ENCODE results near the gene PLA2G10.
"Not testable (repeated sequence)": the region's sequence is repeated elsewhere in the genome, so short reads cannot be mapped to it uniquely, and the experiment has no call there.

PLA2G10 gene

GRCh38 chr16:14694129-14694528 is at the start of gene PLA2G10:
PLA2G10 (minus strand) TSS chr16:14694308; CDS start chr16:14694229, 79 bp downstream.
- FAIRE-seq; DNase-seq (ENCODE audit: low spot score): not testable (repeated sequence)

GRCh38 chr16:14742273-14743128 is 48.4 kb upstream of the PLA2G10 start, which contains the start of gene NPIPA2:
NPIPA2 (plus strand) TSS chr16:14742533; CDS start chr16:14748066, 5,533 bp downstream.
- DNase-seq (ENCODE audit: low spot score); FAIRE-seq: not testable (repeated sequence)

- not testable (repeated sequence) for FAIRE-seq; DNase-seq (ENCODE audit: low spot score)
Observed at GRCh38 chr16:14741794-14742193, 47.7 kb upstream of the PLA2G10 start.

- not testable (repeated sequence) for DNase-seq (ENCODE audit: low spot score); FAIRE-seq
Observed at GRCh38 chr16:14740832-14741385, 46.8 kb upstream of the PLA2G10 start.

GRCh38 chr16:14733233-14733632 is 39.1 kb upstream of the PLA2G10 start:
- FAIRE-seq; DNase-seq (ENCODE audit: low spot score): not testable (repeated sequence)

- not testable (repeated sequence) for FAIRE-seq; DNase-seq (ENCODE audit: low spot score)
Observed at GRCh38 chr16:14703156-14704011, 9.3 kb upstream of the PLA2G10 start, which contains the start of gene NPIPA3. NPIPA3 (plus strand) TSS chr16:14703411; CDS start chr16:14708944, 5,533 bp downstream.

GRCh38 chr16:14702672-14703071 is 8.6 kb upstream of the PLA2G10 start:
- DNase-seq (ENCODE audit: low spot score); FAIRE-seq: not testable (repeated sequence)

- not testable (repeated sequence) for DNase-seq (ENCODE audit: low spot score); FAIRE-seq
Observed at GRCh38 chr16:14701859-14702258, 7.8 kb upstream of the PLA2G10 start.

GRCh38 chr16:14685870-14686793 is 8.0 kb downstream of the PLA2G10 start:
- not testable (repeated sequence) for DNase-seq (ENCODE audit: low spot score); FAIRE-seq

- no peak for FAIRE-seq
- DNase-seq (ENCODE audit: low spot score) = no peak
Observed at GRCh38 chr16:14682121-14682520, 12.0 kb downstream of the PLA2G10 start.

GRCh38 chr16:14681115-14681514 is 13.0 kb downstream of the PLA2G10 start:
- DNase-seq (ENCODE audit: low spot score) (no peak), FAIRE-seq (no peak)

GRCh38 chr16:14680396-14680795 is 13.7 kb downstream of the PLA2G10 start:
- not testable (repeated sequence) for DNase-seq (ENCODE audit: low spot score); FAIRE-seq

- DNase-seq (ENCODE audit: low spot score) (no peak), FAIRE-seq (no peak)
Observed at GRCh38 chr16:14678748-14679497, 15.2 kb downstream of the PLA2G10 start.

GRCh38 chr16:14677627-14678026 is 16.5 kb downstream of the PLA2G10 start:
- DNase-seq (ENCODE audit: low spot score) (no peak), FAIRE-seq (no peak)

GRCh38 chr16:14676633-14677032 is 17.5 kb downstream of the PLA2G10 start:
- DNase-seq (ENCODE audit: low spot score) = no peak
- FAIRE-seq = no peak

GRCh38 chr16:14672403-14672971 is 21.6 kb downstream of the PLA2G10 start:
- DNase-seq (ENCODE audit: low spot score) (peak; percentile 38), FAIRE-seq (peak; percentile 58)

GRCh38 chr16:14669776-14670175 is 24.3 kb downstream of the PLA2G10 start:
- no peak for FAIRE-seq
- no peak for DNase-seq (ENCODE audit: low spot score)

- DNase-seq (ENCODE audit: low spot score) (no peak), FAIRE-seq (no peak)
Observed at GRCh38 chr16:14668556-14669223, 25.4 kb downstream of the PLA2G10 start.

Measured in RCC 7860 (cell line).